Esophagus squamous epithelium (tissue), 4 donors: Measurements from ENCODE around the gene ODAD3.

Experiments used
- POLR2A ChIP-seq, 4 donors: fragments of 450-650 bp; IDR thresholded peaks; one replicate each; pipeline ENCODE4 v1.6.1; 2017; ENCODE audit warnings: antibody characterized with exemption in 4 of 4, mild to moderate bottlenecking in 4 of 4, moderate library complexity in 3 of 4
- TF ChIP-seq, protein P1 (sequence below), 6 experiments: fragments of 450-650 bp in 4 of 6; fragments of 200-600 bp in 2 of 6; sonication (generic) in 2 of 6; IDR thresholded peaks; one replicate each; pipeline ENCODE4 v1.5.1; 2016 to 2019; ENCODE audit warnings: antibody characterized with exemption in 6 of 6, mild to moderate bottlenecking in 4 of 6, moderate library complexity in 4 of 6

DNA sequence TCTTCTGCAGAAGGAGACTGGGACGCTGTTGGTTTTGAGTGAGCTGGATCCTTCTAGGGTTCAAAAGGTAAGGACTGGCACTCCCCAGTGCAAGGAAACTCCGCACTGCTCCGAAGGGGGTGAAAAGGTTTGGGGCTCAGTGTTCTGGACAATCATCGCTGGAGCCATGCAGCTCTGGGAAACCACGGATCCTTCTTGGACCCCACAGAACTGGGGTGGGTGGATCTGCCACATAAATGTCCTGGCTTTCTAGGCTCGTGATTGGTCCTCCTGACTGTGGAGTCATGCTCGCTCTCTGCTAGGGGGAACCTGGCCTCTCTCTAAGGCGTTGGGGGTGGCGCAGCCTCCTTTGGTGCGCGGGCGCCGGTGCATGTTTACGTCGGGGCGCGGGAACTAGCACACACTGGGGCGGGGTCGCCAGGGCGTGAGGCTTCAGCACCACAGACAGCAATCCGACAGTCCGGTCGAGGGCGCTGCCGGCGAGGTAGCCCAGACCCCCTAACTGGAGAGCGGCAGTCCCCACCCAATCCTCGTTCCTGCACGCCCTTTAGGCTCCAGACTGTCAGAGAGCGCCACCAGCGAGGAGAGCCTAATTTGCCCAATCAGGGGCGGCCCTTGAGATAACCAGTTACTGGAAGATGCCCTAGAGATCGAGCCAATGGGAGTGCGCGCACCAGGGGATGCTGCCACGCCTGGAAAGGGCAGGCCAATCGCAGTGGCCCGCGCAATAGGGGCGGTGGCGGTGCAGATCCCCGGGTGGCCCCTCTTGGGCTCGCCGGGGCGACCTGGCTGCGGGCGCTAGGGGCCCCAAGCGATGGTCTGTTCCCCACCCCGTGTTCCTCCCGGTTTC, 46.8 kb upstream of the ODAD3 start:
- TF ChIP-seq, protein P1, sequence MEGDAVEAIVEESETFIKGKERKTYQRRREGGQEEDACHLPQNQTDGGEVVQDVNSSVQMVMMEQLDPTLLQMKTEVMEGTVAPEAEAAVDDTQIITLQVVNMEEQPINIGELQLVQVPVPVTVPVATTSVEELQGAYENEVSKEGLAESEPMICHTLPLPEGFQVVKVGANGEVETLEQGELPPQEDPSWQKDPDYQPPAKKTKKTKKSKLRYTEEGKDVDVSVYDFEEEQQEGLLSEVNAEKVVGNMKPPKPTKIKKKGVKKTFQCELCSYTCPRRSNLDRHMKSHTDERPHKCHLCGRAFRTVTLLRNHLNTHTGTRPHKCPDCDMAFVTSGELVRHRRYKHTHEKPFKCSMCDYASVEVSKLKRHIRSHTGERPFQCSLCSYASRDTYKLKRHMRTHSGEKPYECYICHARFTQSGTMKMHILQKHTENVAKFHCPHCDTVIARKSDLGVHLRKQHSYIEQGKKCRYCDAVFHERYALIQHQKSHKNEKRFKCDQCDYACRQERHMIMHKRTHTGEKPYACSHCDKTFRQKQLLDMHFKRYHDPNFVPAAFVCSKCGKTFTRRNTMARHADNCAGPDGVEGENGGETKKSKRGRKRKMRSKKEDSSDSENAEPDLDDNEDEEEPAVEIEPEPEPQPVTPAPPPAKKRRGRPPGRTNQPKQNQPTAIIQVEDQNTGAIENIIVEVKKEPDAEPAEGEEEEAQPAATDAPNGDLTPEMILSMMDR (IDR thresholded peaks at IDR 0.05) = no peak
- no peak for TF ChIP-seq POLR2A (IDR thresholded peaks at IDR 0.05)
